ENCODE results near the gene GH2. TPM values are rescaled to one million over a fixed set of nuclear protein-coding genes. Genes with fewer than 3 reads are reported as not detected.
A peak's percentile ranks its signal among the peaks of the same experiment; 100 is the strongest.

GH2 gene
- total RNA-seq, 2 experiments from 2014 or later: not detected

GRCh38 chr17:63832014-63832413 is 49.7 kb downstream of the GH2 start:
- H3K9me3 Mint-ChIP-seq: no peaks in the 10 kb centered on the region
- peaks cover 48% of the 10 kb centered on the region for H3K36me3 Mint-ChIP-seq
- H3K4me3 Mint-ChIP-seq: no peak overlapping the region
- DNase-seq: no peak
- no peaks in the 10 kb centered on the region for H3K27me3 Mint-ChIP-seq
- H3K27ac Mint-ChIP-seq: peak overlapping the region; percentile 84
- peaks cover 55% of the 10 kb centered on the region for H3K4me1 Mint-ChIP-seq

- no peaks in the 10 kb centered on the region for H3K9me3 Mint-ChIP-seq
- peaks cover 49% of the 10 kb centered on the region for H3K36me3 Mint-ChIP-seq
- H3K27ac Mint-ChIP-seq: peak overlapping the region; percentile 84
- no peaks in the 10 kb centered on the region for H3K27me3 Mint-ChIP-seq
- no peak overlapping the region for H3K4me3 Mint-ChIP-seq
- no peak for DNase-seq
- peaks cover 55% of the 10 kb centered on the region for H3K4me1 Mint-ChIP-seq
Observed at GRCh38 chr17:63831505-63831904, 50.2 kb downstream of the GH2 start.

- no peaks in the 10 kb centered on the region for H3K9me3 Mint-ChIP-seq
- no peak for DNase-seq
- H3K27me3 Mint-ChIP-seq: no peaks in the 10 kb centered on the region
- peak overlapping the region; percentile 4 for H3K4me3 Mint-ChIP-seq
- H3K4me1 Mint-ChIP-seq: peaks cover 58% of the 10 kb centered on the region
- H3K27ac Mint-ChIP-seq: peak overlapping the region; percentile 84
- peaks cover 54% of the 10 kb centered on the region for H3K36me3 Mint-ChIP-seq
Observed at GRCh38 chr17:63830904-63831491, 50.7 kb downstream of the GH2 start.

- H3K27me3 Mint-ChIP-seq: no peaks in the 10 kb centered on the region
- peaks cover 57% of the 10 kb centered on the region for H3K36me3 Mint-ChIP-seq
- no peak for DNase-seq
- no peak overlapping the region for H3K4me3 Mint-ChIP-seq
- peak overlapping the region; percentile 84 for H3K27ac Mint-ChIP-seq
- H3K4me1 Mint-ChIP-seq: peaks cover 63% of the 10 kb centered on the region
- no peaks in the 10 kb centered on the region for H3K9me3 Mint-ChIP-seq
Observed at GRCh38 chr17:63830278-63830677, 51.5 kb downstream of the GH2 start.

Other genes with a start within 250 kb of the GH2 start
- gene LIMD2, start 181.8 kb downstream of the GH2 start, total RNA-seq: 100 to 1,000 TPM; 173 to 179 TPM
- 10 to 100 TPM; 39.1 to 40.9 TPM for gene STRADA, start 140.1 kb downstream of the GH2 start, total RNA-seq
- 10 to 100 TPM; 91.6 to 93.5 TPM for gene CCDC47, start 108.3 kb downstream of the GH2 start, total RNA-seq
- 100 to 1,000 TPM; 105 to 107 TPM for gene DDX42, start 107.8 kb downstream of the GH2 start, total RNA-seq
- gene PSMC5, start 54.5 kb downstream of the GH2 start, total RNA-seq: 100 to 1,000 TPM; 178 to 187 TPM
- 10 to 100 TPM; 91.2 to 91.5 TPM for gene FTSJ3, start 54.3 kb downstream of the GH2 start, total RNA-seq
- gene SMARCD2, start 39.3 kb downstream of the GH2 start, total RNA-seq: 10 to 100 TPM; 91.6 to 93.5 TPM
- gene CSH2, start 8.3 kb downstream of the GH2 start, total RNA-seq: not detected
- gene CSH1, start 14.6 kb upstream of the GH2 start, total RNA-seq: not detected
- gene CSHL1, start 29.3 kb upstream of the GH2 start, total RNA-seq: not detected
- gene GH1, start 36.9 kb upstream of the GH2 start, total RNA-seq: not detected
- gene CD79B, start 50.4 kb upstream of the GH2 start, total RNA-seq: 10 to 100 TPM; 28.8 to 30.5 TPM
- under 1 TPM; 0.14 to 0.31 TPM for gene SCN4A, start 91.0 kb upstream of the GH2 start, total RNA-seq
- under 1 TPM; 0.36 to 0.93 TPM for gene PRR29, start 116.4 kb upstream of the GH2 start, total RNA-seq
- gene ICAM2, start 138.7 kb upstream of the GH2 start, total RNA-seq: 10 to 100 TPM; 52.9 to 54.5 TPM
- 1 to 10 TPM; 7.6 to 9.0 TPM for gene ERN1, start 248.2 kb upstream of the GH2 start, total RNA-seq